ENCODE data around the gene OTOR.

Gene OTOR

DNA sequence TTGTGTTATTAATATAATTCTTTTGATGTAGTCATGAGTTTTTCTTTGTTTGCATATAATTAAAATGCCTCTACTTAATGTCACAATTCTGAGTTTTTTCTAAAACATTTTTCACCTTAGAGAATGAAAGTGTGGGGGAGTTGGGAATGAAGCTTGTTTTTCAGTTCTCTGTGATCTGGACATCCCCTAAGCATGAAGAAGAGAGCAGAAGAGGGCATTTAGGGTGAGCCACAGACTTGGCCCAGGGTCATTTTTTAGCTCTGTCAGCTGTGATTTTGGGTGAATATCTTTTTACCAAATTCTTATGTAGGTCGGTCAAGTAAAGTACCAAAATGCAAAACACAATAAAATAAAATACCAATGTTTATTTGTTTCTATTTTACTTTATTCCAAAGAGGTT lies 3.9 kb downstream of the OTOR start:
- no peak for DNase-seq

DNA sequence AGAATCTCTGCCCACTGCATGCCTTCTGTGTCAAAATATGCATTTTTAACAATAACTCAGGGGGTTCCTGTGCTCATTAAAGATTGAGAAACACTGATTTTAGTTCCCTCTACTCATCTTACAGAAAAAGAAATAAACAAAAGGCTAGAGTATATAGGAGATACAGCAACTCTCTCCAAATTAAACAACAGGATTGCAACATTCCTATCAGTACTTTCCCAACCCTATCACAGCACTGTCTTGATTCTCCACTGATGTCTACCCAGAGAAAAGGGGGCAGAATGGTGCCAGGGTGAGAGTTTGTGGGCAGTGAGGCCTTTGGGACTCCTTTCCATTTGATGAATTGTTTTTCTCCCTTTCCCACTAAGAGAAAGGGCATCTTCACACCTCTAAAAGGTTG lies 4.7 kb downstream of the OTOR start:
- no peak for DNase-seq

- DNase-seq: no peak
Observed at GRCh38 chr20:16758454-16759180, 10.5 kb downstream of the OTOR start.

GRCh38 chr20:16759181-16759563 lies 11.0 kb downstream of the OTOR start:
- no peak for DNase-seq

DNA sequence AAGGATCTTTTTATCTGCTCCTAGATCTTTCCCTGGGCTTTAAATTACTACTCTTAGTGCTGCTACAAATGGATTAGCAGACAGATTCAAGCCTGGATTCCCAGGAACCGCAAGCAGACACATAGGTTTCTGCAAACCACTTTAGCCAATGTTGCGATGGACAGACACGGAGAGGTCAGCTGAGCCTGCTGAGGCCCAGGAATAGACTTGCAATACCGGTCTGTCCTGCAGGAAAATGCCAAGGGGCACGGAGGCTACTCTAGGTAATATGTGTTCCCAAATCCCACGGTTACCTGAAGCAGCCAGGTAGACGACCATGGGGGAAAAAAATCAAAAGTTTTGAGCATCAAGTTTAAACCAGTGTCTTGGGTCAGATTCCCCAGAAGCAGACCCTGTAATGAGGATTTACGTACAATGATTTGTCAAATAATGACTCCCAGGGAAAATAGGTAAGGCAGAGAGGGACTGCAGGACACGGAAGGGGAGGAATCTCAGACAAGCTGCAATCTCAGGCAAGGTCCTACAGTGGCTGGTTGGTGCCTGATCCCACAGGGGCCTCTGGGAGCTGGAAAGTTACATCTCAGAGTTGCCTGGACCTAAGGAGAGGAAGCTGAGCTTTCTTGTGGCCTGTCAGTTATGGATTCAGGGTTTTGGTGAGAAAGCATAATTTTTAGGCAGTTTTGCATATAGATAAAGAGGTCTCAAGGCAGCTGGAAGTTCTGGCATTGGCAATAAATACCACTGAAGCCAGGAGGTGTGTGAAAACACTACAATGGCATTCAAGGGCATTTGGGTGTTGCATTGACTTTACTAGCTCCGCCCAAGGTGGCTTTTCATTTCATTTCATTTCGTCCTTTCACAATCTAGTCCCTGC lies 12.5 kb downstream of the OTOR start:
- DNase-seq: no peak

DNA sequence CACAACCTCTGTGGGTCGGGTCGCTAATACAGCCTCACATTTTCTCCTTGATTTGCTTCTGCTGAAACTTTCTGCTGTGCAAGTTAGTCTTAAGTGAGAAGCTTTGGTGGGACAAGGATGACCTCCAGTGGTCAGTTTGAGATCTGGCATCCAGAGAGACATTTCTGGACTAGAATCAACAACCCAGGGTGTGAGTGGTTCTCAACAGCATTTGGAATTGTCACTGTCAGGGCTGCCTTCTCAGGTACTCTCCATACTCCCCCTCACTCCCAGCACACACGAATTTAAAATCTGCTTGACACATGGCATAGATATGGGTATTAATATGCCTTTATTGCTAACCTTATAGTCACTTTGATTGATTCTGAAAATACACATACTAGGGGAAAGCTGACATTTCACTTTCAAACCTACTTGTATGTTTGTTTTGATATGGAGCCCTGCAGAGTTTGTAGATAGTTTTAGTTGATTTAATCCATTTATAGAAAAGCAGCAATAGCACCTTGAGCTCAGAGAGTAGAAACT lies 13.2 kb downstream of the OTOR start:
- DNase-seq: peak; percentile 19 to 28

GRCh38 chr20:16764560-16764959 lies 16.4 kb downstream of the OTOR start:
- DNase-seq: no peak

DNA sequence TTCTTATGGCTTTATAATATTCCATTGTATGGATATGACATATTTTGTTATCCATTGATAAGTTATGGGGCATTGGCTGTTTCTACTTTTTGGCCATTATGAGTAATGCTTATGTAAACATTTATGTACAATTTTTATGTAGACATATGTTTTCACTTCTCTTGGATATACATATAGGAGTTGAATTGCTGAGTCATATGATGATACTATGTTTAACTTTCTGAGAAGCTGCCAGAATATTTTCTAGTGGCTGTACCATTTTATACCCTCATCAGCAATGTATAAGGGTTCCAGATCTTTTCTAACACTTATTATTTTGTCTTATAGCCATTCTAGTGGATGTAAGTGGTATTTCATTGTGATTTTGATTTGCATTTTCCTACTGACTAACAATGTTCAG lies 23.1 kb downstream of the OTOR start:
- DNase-seq: no peak

DNA sequence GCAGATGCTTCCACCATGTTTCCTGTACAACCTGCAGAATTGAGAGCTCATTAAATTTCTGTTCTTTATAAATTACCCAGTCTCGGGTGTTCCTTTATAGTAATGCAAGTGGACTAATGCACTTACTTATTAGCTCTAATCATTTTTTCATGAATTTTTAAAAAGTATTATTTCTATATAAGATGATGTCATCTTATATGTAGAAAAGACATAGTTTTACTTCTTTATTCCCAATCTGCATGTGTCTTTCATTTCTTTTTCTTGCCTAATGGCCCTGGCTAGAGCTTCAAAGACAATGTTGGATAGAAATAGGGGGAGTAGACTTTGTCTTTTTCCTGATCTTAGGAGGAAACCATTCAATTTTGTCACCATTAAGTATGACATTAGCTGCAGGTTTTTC lies 27.8 kb downstream of the OTOR start:
- DNase-seq: no peak

GRCh38 chr20:16777126-16777525 lies 29.0 kb downstream of the OTOR start:
- no peak for DNase-seq

- DNase-seq: no peak
Observed at GRCh38 chr20:16778159-16778558, 30.0 kb downstream of the OTOR start.

- DNase-seq: no peak
Observed at GRCh38 chr20:16781496-16781895, 33.3 kb downstream of the OTOR start.

DNA sequence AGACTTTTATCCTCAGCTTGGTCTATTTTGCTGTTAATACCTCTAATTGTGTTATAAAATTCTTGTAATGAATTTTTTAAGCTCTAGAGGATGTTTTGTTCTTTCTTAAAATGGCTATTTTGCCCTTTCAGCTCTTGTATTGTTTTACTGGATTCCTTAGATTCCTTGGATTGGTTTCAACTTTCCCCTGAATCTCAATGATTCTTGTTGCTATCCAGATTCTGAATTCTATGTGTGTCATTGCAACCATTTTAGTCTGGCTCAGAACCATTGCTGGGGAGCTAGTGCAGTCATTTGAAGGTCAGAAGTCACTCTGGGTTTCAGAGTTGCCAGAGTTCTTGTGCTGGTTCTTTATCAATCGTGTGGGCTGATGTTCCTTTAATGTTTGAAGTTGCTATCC lies 37.1 kb downstream of the OTOR start:
- DNase-seq: no peak
